Activated T-cell treated with anti-CD3 and anti-CD28 coated beads for 48 hours (primary cell): ENCODE results near the gene RYR3.

Source experiments
- DNase-seq: peaks from one replicate; pipeline ENCODE4 v3.0.0-alpha.2; 2020; ENCODE audit warnings: low read depth

Gene RYR3

DNA sequence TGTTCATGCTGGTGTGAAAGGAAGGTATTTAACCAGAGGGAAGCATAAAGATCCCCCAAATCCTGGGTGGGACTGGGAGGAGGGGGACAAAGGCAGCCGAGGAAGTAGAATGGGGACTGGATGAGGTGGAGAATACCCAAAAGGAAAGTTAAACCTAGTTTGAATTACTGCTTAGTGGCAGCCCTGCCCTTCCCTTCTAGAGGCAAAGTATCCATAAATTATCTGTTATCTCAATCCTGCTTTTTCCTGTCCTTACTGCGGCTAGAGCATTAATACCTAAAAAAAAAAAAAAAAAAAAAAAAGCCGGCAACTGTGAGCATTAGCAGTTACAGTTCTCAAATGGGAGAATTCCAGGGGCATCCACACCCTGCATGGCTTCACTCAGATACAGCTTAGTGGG lies 139.0 kb downstream of the RYR3 start:
- DNase-seq = no peak

DNA sequence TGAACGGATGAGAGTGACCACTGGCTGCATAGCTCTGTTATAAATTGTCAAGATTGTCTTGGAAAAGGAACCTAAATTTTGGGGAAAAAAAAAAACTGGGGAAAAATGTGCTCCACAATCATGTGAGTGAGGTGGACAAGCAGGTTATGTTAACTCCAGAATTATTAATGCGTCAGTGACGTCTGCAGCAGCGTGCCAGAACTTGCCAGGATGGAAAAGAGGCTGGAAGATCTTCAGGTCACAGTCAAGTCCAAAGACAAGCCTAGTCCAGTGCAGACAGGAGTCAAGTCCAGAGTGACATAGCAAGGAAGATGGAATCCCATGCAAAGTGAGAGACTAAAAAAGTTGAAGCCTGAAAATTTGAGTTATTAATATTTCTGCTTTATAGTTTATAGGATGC lies 140.6 kb downstream of the RYR3 start:
- DNase-seq = no peak

DNA sequence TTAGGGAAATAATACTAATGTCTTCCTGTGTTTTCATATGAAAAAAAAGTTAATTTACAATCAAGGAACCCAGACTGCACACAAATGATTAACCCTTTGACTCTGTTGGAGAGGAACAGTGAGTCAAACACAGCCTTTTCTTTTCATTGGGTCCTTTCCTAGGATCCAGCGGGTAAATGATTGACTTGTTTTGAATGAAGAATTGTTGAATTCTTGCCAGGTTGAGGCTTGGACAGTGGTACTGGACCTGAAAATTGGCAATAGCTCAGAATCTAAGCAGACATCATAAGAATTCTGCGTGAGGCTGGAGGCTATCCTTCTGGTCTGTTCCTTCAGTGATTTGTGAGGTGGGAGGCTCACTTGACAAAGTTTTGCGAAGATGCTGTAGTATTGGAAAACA lies 143.0 kb downstream of the RYR3 start:
- DNase-seq = no peak

DNA sequence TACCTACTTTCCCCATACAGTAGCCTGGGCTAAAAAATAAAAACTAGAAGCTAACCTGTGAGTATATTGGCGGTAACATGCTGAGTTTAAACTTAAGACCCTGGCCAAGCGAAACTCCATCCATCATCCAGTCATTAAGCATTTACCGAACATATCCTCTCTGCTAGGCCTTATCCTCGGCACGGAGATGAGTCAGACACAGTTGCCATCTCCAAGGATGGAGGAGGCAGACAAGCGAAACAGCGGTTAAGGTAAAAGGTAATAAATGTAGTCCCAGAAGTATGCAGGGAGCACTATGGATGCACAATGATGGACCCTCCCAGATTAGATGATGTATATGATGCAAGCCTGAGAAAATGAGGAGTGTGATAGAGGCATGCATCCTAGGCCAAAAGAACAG lies 143.6 kb downstream of the RYR3 start:
- no peak for DNase-seq

DNA sequence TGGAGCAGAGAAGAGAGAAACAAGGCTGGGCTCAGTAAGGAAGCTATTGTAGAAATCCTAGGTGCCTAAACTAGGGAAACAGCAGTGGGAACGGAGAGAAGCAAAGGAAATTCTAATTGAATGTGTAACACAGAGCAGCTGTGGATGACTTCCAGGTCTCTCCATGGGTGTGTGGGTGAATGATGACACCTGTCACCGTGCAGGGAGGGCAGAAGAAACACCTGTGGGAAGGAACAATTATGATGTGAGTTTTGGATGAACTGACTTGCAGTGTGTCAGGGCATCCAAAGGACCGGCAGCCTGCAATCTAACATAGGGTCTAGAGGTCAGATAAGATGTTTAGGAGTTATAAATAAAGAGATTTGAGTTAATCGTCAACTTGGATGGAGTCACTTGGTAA lies 144.2 kb downstream of the RYR3 start:
- no peak for DNase-seq

DNA sequence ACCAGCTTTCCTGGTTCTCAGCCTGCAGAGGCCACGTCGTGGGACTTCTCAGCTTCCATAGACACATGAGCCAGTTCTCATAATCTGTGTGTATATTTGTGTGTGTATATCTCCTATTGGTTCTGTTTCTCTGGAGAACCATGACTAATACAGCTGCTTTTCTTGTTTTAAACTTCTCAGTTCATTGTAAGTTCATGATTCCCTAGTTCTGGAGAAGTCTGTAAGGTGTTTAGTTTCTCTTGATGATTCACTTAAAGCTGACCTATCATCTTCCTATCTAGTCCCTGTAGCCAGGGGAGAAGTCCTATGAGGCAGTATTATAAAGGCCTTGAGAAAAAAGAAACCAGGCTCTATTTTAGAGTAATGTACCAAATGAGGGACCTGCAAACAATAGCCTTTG lies 147.7 kb downstream of the RYR3 start:
- DNase-seq = no peak

DNA sequence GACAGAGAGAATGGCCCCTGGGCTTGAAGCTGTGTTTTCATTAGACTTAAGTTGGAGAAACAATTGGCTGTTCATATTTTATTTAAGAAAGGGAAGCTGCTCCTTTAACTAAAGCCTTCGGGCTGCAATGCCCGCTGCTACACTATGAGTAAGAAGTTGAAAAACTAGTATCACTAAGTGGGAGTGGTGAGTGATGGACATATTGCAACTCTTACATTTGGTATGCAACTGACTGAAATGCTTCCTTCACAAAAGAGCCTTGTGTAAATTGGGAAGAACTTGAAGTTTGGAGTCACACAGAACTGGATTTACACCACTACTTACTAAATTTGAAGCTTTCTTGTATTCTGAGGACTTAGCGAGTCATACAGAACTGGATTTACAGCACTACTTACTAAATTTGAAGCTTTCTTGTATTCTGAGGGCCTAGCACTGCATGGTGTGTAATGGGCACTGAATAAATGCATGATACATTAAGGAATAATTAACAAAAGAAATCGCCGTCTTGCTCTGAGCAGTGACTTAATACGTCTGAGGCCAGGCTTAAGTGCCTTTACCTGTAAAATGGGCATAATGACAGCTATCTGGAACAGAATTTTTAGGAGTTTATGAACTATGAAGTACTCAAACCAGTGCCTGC lies 149.5 kb downstream of the RYR3 start:
- DNase-seq = no peak

DNA sequence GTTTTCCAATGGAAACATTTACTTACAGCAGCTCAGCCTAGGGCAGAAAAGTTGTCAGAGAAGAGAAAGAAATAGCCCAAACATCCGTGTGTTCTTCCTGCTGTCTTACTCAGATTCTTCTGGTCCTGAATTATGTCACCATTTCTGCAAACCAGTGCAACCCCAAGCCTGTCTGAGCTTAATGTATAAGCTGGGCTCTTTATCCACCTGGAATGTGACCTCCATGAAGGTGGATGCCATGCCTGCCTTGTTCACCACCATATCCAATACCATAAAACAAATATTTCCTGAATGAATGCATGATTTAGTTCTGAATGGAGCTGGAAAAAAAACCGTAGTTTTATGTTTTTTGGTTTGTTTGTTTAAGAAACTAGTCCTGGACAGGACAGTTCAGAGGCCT lies 150.9 kb downstream of the RYR3 start:
- no peak for DNase-seq

DNA sequence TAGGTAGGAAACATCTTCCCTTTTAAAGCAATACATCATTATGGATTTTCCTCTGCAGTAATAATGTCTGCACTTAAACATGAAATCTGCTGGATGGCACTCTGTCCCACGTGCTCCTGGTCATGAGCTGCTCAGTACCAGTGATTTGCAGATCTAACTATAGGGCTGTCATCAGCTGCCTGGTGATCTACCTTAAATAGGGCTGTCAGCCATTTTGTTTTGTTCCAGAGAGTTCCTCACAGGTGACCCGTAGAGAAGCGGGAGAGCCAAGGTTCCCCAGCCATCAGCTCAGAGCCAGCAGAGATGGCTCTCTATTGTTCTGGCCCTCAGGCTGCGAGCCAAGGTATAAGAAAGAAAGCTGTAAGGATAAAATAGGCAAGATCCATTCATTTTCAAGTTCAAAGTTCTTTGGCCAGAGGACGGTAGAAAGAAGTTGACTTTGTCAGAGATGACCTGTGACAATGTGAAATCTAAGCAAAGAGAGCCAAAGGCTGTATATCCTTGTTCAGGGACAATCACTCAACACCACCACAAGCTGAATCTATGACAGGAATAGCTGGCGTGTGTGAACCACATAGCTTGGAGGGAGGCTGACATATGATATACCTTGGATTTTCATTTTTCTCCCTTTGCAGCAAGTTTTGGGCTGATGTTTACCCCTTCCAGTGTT lies 156.5 kb downstream of the RYR3 start:
- DNase-seq = no peak

DNA sequence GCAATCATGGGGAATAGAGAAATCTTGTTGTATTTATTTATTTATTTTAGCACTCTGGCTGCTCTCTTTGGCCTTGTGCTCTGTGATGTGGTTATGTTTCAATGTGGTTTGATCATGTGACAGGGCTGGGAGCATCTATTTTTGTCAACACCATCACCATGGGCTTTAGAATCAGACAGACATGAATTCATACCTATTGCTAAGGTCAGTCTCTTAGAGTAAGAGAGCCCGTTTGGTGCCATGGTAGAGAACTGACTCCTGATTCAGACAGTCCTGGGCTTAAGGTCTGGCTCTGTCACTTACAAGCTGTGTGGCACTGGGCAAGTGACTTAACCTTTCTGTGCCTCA lies 157.0 kb downstream of the RYR3 start:
- DNase-seq = no peak

DNA sequence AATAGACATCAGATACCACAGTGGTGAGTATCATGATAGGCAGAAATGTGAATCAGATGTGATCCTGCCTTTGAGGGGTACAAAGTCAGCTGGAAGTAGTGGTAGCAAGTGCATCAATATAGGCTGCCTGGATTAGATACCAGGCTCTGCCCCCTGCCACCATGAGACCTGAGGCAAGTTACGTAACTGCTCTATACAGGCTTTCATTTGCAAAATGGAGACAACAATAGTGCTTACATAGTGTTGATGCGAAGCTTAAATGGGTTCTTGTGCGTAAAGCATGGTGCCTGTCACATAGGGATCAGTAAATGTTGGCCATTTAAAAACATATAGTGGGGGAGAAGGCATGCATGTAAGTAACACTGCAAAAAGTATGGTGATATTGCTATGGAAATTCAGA lies 158.0 kb downstream of the RYR3 start:
- DNase-seq = no peak

DNA sequence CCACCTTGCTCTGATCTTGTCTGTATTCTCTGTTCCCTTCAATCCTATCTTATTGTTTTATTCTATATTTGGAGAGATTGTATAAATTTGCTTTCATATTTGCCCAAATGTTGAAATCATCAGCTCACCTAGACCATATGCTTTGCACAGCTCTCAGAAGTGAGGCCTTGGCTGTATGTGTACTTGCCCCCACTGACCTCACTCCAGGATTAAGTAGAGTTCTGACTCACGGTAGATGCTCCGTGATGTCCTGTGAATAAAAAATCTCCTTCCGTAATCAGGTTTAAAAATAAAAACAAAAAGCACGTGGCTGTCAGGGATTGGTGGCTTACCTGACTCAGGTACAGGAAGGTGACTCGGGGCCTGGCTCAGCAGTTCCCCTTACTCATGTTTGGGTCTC lies 162.2 kb downstream of the RYR3 start:
- DNase-seq = no peak

DNA sequence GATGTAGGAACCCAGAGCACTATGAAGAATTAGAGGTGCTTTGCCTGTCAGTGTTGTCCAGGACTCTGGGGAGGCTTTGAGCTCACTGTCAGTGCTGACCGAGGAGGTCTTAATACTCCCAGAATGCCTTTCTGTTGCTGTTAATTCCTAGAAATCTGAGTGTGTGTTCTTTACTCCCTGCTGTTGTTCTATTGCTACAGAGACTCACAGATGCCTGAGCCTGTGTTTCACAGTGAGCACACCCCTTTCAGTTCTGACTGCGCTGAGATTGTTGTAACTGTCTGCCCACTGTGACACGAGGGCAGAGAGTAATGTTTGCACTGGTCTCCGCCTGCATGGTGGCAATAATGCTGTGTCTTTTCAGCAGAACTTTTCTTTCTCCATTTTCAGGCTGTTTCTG lies 162.9 kb downstream of the RYR3 start:
- DNase-seq = no peak

DNA sequence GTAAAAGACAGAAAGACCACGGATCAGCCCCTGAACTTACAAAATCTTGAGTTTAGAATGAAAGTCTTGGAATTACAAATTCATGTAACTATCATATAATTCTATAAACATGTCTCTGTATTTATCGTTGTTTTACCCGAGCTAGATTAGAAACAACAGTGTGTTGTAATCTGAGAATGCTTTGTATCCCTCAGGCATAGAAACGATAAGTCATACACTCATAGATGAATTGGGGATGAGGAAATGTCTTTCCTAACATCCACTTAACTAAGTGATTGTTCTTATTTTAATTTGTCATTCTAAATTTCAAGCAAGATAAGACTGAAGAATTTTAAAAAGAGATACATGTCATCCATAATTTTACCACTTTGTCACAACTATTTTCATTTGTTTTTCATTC lies 165.3 kb downstream of the RYR3 start:
- no peak for DNase-seq

DNA sequence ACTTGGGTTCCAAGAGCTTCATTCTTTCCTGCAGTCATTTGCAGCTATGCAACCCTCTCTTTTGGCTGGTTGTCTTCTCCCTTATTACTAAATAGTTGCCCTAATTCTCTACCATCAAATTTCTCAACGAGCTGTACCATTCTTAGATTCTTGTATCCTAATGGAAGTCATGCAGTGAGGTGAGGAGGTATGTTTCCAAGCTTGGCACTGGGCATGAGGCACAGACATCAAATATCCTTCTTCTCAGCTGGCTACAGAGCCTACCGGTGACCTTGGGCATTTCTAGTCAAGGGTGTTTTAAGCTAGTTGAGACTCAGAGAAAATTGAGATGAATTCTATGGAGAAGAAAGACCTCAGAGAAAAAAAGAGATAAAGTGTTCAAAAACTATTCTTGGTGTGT lies 166.1 kb downstream of the RYR3 start:
- DNase-seq = no peak

DNA sequence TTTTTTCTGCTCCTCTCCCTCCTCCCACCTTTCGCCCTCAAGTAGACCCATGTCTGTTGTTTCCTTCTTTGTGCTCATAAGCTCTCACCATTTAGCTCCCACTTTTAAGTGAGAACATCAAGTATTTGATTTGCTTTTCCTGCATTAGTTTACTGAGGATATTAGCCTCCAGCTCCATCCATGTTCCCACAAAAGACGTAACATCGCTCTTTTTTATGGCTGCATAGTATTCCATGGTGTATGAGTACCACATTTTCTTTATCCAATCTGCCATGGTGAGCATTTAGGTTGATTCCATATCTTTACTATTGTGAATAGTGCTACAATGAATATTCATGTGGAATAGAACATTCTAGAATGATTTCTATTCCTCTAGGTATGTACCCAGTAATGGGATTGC lies 178.6 kb downstream of the RYR3 start:
- DNase-seq = no peak

DNA sequence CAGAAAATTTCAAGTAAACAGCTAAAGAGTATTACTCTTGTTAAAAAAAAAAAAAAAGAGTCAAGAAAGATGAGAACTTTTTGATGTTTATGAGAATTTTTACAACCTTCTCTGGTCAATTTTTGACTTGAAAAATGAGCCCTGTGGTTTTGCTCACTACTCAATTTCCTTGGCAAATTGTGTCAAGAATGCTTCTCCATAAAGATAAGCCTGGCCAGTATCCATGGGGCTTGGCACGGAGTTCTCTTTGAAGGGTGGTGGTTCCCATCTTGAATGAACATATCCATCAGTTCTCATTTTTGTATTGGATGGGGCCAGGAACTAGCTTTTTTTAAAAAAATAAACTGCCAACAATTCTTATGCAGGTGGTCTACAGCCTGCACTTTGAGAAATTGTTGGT lies 179.9 kb downstream of the RYR3 start:
- DNase-seq = no peak

DNA sequence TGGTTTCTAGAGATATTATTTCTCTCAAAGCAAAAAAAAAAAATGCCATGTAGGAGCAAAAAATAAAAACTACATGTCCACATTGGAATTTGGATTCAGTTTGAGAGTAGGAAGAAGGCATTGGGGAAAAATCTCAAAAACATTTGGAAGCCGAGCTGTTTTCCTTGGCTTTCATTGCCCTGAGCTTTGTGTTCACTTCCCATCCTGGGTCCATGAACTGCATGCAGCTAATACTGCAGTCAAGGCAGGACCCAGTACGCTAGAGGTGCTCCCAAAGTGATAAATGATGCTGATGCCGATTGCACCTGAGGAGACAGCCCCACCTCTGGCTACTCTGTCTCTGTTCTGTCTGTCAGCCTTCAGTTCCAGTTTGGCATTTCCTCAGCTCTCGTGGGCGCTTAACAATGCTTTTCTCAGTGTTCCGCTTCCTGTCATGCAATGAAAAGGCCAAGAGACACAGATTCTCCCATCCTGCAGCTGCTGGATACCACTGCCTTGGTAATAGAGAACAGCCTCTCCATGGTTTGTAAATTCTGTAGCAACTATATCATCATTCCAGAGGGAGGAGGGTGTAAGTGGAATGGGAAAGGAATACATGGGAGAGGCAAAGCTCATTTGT lies 181.8 kb downstream of the RYR3 start:
- no peak for DNase-seq

DNA sequence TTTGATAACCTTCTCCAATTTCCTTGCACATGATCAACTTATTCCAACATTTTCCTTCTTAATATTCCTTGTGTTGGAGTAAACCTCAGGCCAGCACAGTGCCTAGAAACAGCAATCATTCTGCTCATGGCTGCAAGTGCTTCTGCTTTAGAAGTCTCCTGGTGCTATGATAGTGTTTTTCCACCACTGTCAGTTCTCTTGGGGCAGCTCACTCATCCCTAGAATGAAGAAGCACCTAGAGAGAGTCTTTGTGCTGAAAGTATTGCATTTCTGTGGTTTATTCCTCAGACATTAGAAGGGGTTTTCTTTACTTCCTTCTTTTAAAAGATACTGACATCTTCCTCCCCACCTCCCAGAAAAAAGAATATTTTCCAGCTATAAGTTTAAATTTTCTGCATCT lies 183.5 kb downstream of the RYR3 start:
- no peak for DNase-seq

DNA sequence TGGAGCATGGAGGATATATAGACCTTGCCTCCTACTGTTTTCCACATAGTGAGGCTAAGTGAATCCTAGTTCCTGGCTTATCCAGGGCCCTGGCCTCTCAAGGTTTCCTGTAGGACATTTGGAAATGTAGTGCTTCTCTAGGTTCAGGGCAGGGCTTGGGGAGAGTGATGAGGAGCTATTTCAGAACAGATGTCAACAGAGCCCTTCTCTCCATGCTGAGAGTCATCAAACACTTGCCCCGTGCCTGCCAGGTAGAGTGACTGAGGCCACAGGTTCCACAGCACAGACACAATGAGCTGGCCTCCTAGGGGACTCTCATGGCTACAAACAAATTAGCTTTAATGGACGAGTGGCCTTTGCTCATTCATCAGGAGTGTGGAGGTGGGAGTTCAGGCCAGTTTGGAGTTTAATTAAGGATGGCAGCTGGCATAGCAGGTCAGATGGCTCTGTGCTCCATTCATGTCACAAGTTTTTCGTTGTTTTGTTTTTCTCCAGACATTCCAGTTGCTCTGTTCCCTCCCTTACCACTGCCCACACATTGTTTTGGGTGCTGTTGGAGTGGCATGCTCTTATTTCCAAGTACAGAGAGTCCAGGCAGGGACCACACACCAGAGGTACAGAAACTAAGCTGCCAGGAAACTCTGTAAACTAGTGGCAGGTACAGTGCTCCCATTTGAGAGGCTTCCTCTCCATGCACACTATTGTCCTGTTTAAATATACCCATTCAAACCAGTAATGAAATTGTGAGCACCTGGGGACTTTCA lies 189.8 kb downstream of the RYR3 start:
- DNase-seq = no peak

DNA sequence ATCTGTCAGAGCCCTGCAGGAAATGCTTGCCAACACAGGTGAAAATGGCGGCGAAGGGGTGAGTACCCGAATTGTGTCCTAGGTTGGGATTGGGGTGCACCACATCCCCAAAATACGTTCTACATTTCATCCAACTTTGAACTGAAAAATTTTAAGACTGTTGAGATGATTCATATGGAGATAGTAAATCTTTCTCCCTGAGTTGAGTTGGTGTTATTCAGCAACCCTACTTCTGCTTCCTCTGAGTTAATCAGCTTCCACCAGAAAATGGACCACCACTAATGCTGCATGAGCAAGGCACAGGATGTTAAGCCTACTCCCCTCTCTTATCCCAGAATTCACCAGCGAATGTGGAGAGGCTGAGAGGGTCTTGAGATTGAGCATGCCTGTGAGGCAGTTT lies 192.9 kb downstream of the RYR3 start:
- DNase-seq = no peak

DNA sequence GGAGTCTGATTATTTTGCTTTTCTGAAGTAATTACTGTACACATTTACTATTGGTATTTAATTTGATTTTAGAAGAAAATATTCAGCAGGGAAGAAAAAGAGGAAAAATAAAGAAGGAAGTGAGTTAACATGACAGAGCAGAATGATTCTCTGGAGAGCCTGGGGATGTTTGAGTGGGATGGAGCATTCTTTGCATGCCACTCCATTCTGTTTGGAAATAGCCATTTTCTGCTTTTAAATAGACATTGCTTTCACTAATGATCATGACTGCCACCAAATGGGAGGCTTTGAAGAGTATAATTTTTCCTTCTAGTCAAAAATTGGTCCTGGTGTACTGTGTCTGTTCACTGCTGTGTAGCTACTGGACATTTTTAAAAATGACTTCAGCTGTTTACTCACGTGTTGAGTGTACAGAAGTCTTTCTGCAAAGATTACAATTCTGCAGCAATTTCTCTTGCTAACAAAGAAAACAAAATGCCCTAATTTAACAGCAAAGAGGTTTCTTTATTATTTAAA lies 196.1 kb downstream of the RYR3 start:
- no peak for DNase-seq

DNA sequence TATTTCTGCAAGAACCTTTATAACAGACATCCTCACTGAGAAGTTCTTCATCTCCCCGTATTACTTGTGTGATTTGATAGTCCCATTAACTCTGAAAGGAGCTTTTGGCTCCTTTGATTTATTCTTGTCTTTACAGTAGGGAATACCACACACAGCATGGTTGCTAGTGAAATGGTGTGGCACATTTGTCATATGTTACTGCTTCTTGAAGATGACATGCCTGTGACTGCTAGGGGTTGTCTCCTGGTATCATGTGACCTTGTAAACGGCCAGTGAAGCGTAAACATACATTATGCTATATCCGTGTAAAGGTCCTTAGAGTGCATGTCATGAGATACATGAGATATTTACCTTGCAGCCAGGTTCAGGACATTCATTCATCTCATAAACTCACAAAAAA lies 197.9 kb downstream of the RYR3 start:
- no peak for DNase-seq
